Astrocyte (in vitro differentiated cells and primary cell): ENCODE data around the gene TWIST2. TPM values are rescaled to one million over a fixed set of nuclear protein-coding genes. Genes with fewer than 3 reads are reported as not detected.

Experiments
- DNase-seq: peaks from one replicate; pipeline ENCODE4 v3.0.0-alpha.2; 2010; ENCODE audit warnings: low read depth
- FAIRE-seq: peaks from 2 replicates; lab custom pipeline; 2011; peaks lifted over from hg19 to GRCh38; lab: Jason Lieb, UNC
- H2AFZ ChIP-seq: 2 replicates; pipeline ENCODE4 v1.6.0; 2012; ENCODE audit warnings: low read depth, low read length, inconsistent platforms
- H3K27ac ChIP-seq: 2 replicates; pipeline ENCODE4 v1.5.1; 2011; ENCODE audit warnings: low read depth, low read length, inconsistent platforms
- H3K27me3 ChIP-seq: 2 replicates; pipeline ENCODE4 v1.6.0; 2011; ENCODE audit warnings: low read length, inconsistent platforms; ENCODE audit not compliant: insufficient read depth
- H3K36me3 ChIP-seq: 2 replicates; pipeline ENCODE4 v1.5.1; 2011; ENCODE audit warnings: low read length, inconsistent platforms; ENCODE audit not compliant: insufficient read depth
- H3K4me1 ChIP-seq: 2 replicates; pipeline ENCODE4 v1.5.1; 2011; ENCODE audit warnings: low read length, inconsistent platforms; ENCODE audit not compliant: insufficient read depth
- H3K4me2 ChIP-seq: 2 replicates; pipeline ENCODE4 v1.6.0; 2012; ENCODE audit warnings: low read length, inconsistent platforms
- H3K4me3 ChIP-seq: 2 replicates; pipeline ENCODE4 v1.5.1; 2011; ENCODE audit warnings: low read depth, mild to moderate bottlenecking, low read length, inconsistent platforms; ENCODE audit not compliant: insufficient read depth
- H3K79me2 ChIP-seq: 2 replicates; pipeline ENCODE4 v1.6.0; 2012; ENCODE audit warnings: mild to moderate bottlenecking, low read length, inconsistent platforms; ENCODE audit not compliant: insufficient read depth
- H3K9ac ChIP-seq: 2 replicates; pipeline ENCODE4 v1.6.0; 2012; ENCODE audit warnings: mild to moderate bottlenecking, low read length, inconsistent platforms
- H3K9me3 ChIP-seq: 2 replicates; pipeline ENCODE4 v1.5.1; 2012; ENCODE audit warnings: low read depth, mild to moderate bottlenecking, low read length, inconsistent platforms; ENCODE audit not compliant: insufficient read depth
- H4K20me1 ChIP-seq: 2 replicates; pipeline ENCODE4 v1.6.0; 2012; ENCODE audit warnings: low read length, inconsistent platforms; ENCODE audit not compliant: insufficient read depth
- H3K27ac Mint-ChIP-seq: one replicate; pipeline ENCODE4 v1.8.0; 2021; ENCODE audit warnings: mild to moderate bottlenecking, mixed read lengths; ENCODE audit not compliant: unreplicated experiment
- H3K27me3 Mint-ChIP-seq: one replicate; pipeline ENCODE4 v1.8.0; 2021; ENCODE audit warnings: low read depth, mixed read lengths; ENCODE audit not compliant: unreplicated experiment
- H3K36me3 Mint-ChIP-seq: one replicate; pipeline ENCODE4 v1.8.0; 2021; ENCODE audit warnings: low read depth, mixed read lengths; ENCODE audit not compliant: unreplicated experiment
- H3K4me1 Mint-ChIP-seq: one replicate; pipeline ENCODE4 v1.8.0; 2021; ENCODE audit warnings: low read depth, mixed read lengths; ENCODE audit not compliant: unreplicated experiment
- H3K4me3 Mint-ChIP-seq: one replicate; pipeline ENCODE4 v1.8.0; 2021; ENCODE audit warnings: mild to moderate bottlenecking, moderate library complexity, mixed read lengths; ENCODE audit not compliant: unreplicated experiment
- H3K9me3 Mint-ChIP-seq: one replicate; pipeline ENCODE4 v1.8.0; 2021; ENCODE audit warnings: mild to moderate bottlenecking, mixed read lengths; ENCODE audit not compliant: unreplicated experiment
- CTCF ChIP-seq: IDR thresholded peaks from 2 replicates; pipeline ENCODE4 v1.5.1; 2011; ENCODE audit warnings: low read depth, mild to moderate bottlenecking, inconsistent platforms, low read length, moderate library complexity; ENCODE audit not compliant: insufficient read depth
- EZH2 ChIP-seq: IDR thresholded peaks from 2 replicates; pipeline ENCODE4 v1.6.1; 2012; ENCODE audit warnings: mild to moderate bottlenecking, low read length, inconsistent platforms; ENCODE audit not compliant: insufficient read depth
- total RNA-seq: library from RNA; stranded (reverse); gene quantifications from 2 replicates; pipeline ENCODE4 v1.2.1, GENCODE V29; 2021

The TWIST2 gene
- total RNA-seq, 1 donor from 2014 or later, result 3.2 TPM

GRCh38 chr2:238936162-238937052 is 88.5 kb downstream of the TWIST2 start:
- Histone ChIP-seq H3K4me2 (no peak overlapping the region), H2AFZ (no peak overlapping the region), H3K9me3 (no peaks in the 10 kb centered on the region), H3K27me3 (no peaks in the 10 kb centered on the region), H3K27ac (no peak overlapping the region), H3K36me3 (no peaks in the 10 kb centered on the region), H4K20me1 (no peaks in the 10 kb centered on the region), H3K79me2 (no peaks in the 10 kb centered on the region), H3K4me3 (no peak overlapping the region), H3K9ac (no peak overlapping the region), H3K4me1 (peaks cover 9% of the 10 kb centered on the region)
- DNase-seq (no peak), FAIRE-seq (no peak)
- no peaks in the 10 kb centered on the region for H3K4me1 Mint-ChIP-seq
- H3K27ac Mint-ChIP-seq, result no peak overlapping the region
- H3K27me3 Mint-ChIP-seq, result peaks cover 35% of the 10 kb centered on the region
- H3K36me3 Mint-ChIP-seq, result no peaks in the 10 kb centered on the region
- TF ChIP-seq CTCF (no peak), EZH2 (no peak)
- H3K4me3 Mint-ChIP-seq, result no peak overlapping the region
- no peaks in the 10 kb centered on the region for H3K9me3 Mint-ChIP-seq

GRCh38 chr2:238938003-238938400 is 90.1 kb downstream of the TWIST2 start:
- no peaks in the 10 kb centered on the region for H3K4me1 Mint-ChIP-seq
- H3K4me3 ChIP-seq, result no peak overlapping the region
- FAIRE-seq (no peak), DNase-seq (no peak)
- no peaks in the 10 kb centered on the region for H3K27me3 ChIP-seq
- H3K9ac ChIP-seq, result no peak overlapping the region
- no peaks in the 10 kb centered on the region for H3K79me2 ChIP-seq
- no peaks in the 10 kb centered on the region for H3K36me3 ChIP-seq
- no peak for TF ChIP-seq EZH2
- no peak for TF ChIP-seq CTCF
- no peaks in the 10 kb centered on the region for H3K9me3 ChIP-seq
- H3K27ac ChIP-seq, result peak overlapping the region; percentile 25
- no peak overlapping the region for H3K4me3 Mint-ChIP-seq
- no peak overlapping the region for H3K27ac Mint-ChIP-seq
- H2AFZ ChIP-seq, result no peak overlapping the region
- no peaks in the 10 kb centered on the region for H4K20me1 ChIP-seq
- H3K4me2 ChIP-seq, result no peak overlapping the region
- peaks cover 17% of the 10 kb centered on the region for H3K4me1 ChIP-seq
- H3K27me3 Mint-ChIP-seq, result peaks cover 40% of the 10 kb centered on the region
- no peaks in the 10 kb centered on the region for H3K9me3 Mint-ChIP-seq
- no peaks in the 10 kb centered on the region for H3K36me3 Mint-ChIP-seq
